Stimulated activated CD4-positive, alpha-beta T cell treated with anti-CD3 and anti-CD28 coated beads, Interleukin-4, amount 100 ng/mL, for 48 hours (primary cell): ENCODE measurements around the gene PLEKHA6.

Experiments
- DNase-seq, 2 donors: peaks; one replicate each; pipeline ENCODE4 v3.0.0-alpha.2; 2020; ENCODE audit warnings: low read depth in 2 of 2

The PLEKHA6 gene

GRCh38 chr1:204383163-204383904 is 23.6 kb upstream of the PLEKHA6 start:
- DNase-seq: no peak

GRCh38 chr1:204382714-204383083 is 23.0 kb upstream of the PLEKHA6 start:
- DNase-seq: no peak

- no peak for DNase-seq
Observed at GRCh38 chr1:204380293-204380831, 20.6 kb upstream of the PLEKHA6 start.

- DNase-seq: peak in 1 of 2 donors; percentile 32
Observed at GRCh38 chr1:204377800-204378668, 18.3 kb upstream of the PLEKHA6 start.

GRCh38 chr1:204376919-204377799 is 17.4 kb upstream of the PLEKHA6 start:
- DNase-seq: no peak

GRCh38 chr1:204376465-204376864 is 16.7 kb upstream of the PLEKHA6 start:
- DNase-seq: no peak

GRCh38 chr1:204373911-204374310 is 14.2 kb upstream of the PLEKHA6 start:
- no peak for DNase-seq

- no peak for DNase-seq
Observed at GRCh38 chr1:204370176-204370575, 10.4 kb upstream of the PLEKHA6 start.

GRCh38 chr1:204368996-204369726 is 9.4 kb upstream of the PLEKHA6 start:
- no peak for DNase-seq

- DNase-seq: no peak
Observed at GRCh38 chr1:204367956-204368355, 8.2 kb upstream of the PLEKHA6 start.

GRCh38 chr1:204367193-204367858 is 7.6 kb upstream of the PLEKHA6 start:
- no peak for DNase-seq

- DNase-seq: no peak
Observed at GRCh38 chr1:204366759-204367158, 7.0 kb upstream of the PLEKHA6 start.

GRCh38 chr1:204363335-204364114 is 3.8 kb upstream of the PLEKHA6 start:
- DNase-seq: peak; percentile 55 to 65

GRCh38 chr1:204362984-204363334 is 3.2 kb upstream of the PLEKHA6 start:
- no peak for DNase-seq

GRCh38 chr1:204361781-204362180 is 2.1 kb upstream of the PLEKHA6 start:
- no peak for DNase-seq

- DNase-seq: no peak
Observed at GRCh38 chr1:204361341-204361771, 1.6 kb upstream of the PLEKHA6 start.

GRCh38 chr1:204360314-204360713 is 585 bp upstream of the PLEKHA6 start:
- DNase-seq: no peak

- no peak for DNase-seq
Observed at GRCh38 chr1:204359131-204359473, 627 bp downstream of the PLEKHA6 start.

GRCh38 chr1:204358605-204359004 is 1.1 kb downstream of the PLEKHA6 start:
- no peak for DNase-seq
